ENCODE results near the gene CIT.

DNA sequence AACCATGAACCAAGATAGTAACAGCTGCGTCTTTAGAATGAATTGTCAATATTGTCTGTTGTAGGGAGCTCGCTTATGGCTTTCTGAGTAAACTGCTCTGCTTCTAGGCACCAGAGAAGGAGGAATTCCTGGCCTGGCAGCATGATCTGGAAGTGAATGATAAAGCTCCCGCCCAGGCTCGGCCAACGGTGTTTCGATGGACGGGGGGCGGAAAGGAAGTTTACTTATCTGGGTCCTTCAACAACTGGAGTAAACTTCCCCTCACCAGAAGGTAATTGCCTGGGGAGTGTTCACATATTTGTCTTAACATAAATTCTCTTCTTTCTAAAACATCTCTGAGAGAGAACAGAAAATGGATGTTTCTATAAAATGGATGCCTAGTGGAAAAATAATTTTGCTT, 204.9 kb downstream of the CIT start:
- TF ChIP-seq CTCF (conservative IDR thresholded peaks at IDR 0.05 in 1 of 2, IDR thresholded peaks at IDR 0.05 in 1 of 2; ENCODE audit: extremely low read depth in 1 of 2, insufficient read depth in 1 of 2, low read depth in 1 of 2, low read length in 2 of 2) (no peak), EZH2 (IDR thresholded peaks at IDR 0.05; ENCODE audit: borderline replicate concordance, low read length) (no peak)
